GM23338 (cell line): Measurements from ENCODE around the gene PARP14. TPM values are rescaled to one million over a fixed set of nuclear protein-coding genes. Genes with fewer than 3 reads are reported as not detected.
"Not testable (repeated sequence)": the region's sequence is repeated elsewhere in the genome, so short reads cannot be mapped to it uniquely, and the experiment has no call there.

Source experiments
- ATAC-seq: fragments of 200-7000 bp; cut with Tn5 transposase; 3 replicates; pipeline ENCODE4 v1.9.1; 2020
- DNase-seq: peaks from one replicate; pipeline ENCODE4 v3.0.0-alpha.2; 2015; ENCODE audit warnings: low spot score
- H2AFZ ChIP-seq: fragments of 200-600 bp; sonication (generic); 2 replicates; pipeline ENCODE4 v1.8.0; 2016; ENCODE audit warnings: antibody characterized with exemption, mild to moderate bottlenecking, moderate library complexity
- H3F3A ChIP-seq: fragments of 200-600 bp; sonication (generic); replicated peaks from 2 replicates; pipeline ENCODE4 v1.8.0; 2017; ENCODE audit warnings: antibody characterized with exemption, mixed run types, low read depth
- H3K27ac ChIP-seq: fragments of 200-600 bp; sonication (generic); 2 replicates; pipeline ENCODE4 v1.6.1; 2016; ENCODE audit warnings: low read depth
- H3K27me3 ChIP-seq: fragments of 200-600 bp; sonication (generic); 2 replicates; pipeline ENCODE4 v1.8.0; 2016; ENCODE audit warnings: mild to moderate bottlenecking, mixed run types, moderate library complexity; ENCODE audit not compliant: insufficient read depth
- H3K36me3 ChIP-seq: fragments of 200-600 bp; sonication (generic); 2 replicates; pipeline ENCODE4 v1.8.0; 2016; ENCODE audit warnings: mild to moderate bottlenecking; ENCODE audit not compliant: insufficient read depth
- H3K4me1 ChIP-seq: fragments of 200-600 bp; sonication (generic); 2 replicates; pipeline ENCODE4 v1.8.0; 2016; ENCODE audit warnings: mild to moderate bottlenecking, moderate library complexity; ENCODE audit not compliant: insufficient read depth
- H3K4me2 ChIP-seq: fragments of 200-600 bp; sonication (generic); 2 replicates; pipeline ENCODE4 v1.7.1; 2017; ENCODE audit warnings: mixed run types
- H3K4me3 ChIP-seq: fragments of 200-600 bp; sonication (generic); 2 replicates; pipeline ENCODE4 v1.6.1; 2016; ENCODE audit warnings: mixed run types
- H3K79me2 ChIP-seq: fragments of 200-600 bp; sonication (generic); replicated peaks from 2 replicates; pipeline ENCODE4 v1.8.0; 2017; ENCODE audit warnings: mild to moderate bottlenecking; ENCODE audit not compliant: insufficient read depth
- H3K9me2 ChIP-seq: fragments of 200-600 bp; sonication (generic); 2 replicates; pipeline ENCODE4 v1.8.0; 2017; ENCODE audit not compliant: insufficient read depth
- H4K20me1 ChIP-seq: fragments of 200-600 bp; sonication (generic); replicated peaks from 2 replicates; pipeline ENCODE4 v1.8.0; 2017; ENCODE audit warnings: mild to moderate bottlenecking; ENCODE audit not compliant: insufficient read depth
- H3K27ac Mint-ChIP-seq: 2 replicates; pipeline ENCODE4 v1.8.0; 2020; ENCODE audit warnings: inconsistent platforms, mild to moderate bottlenecking, moderate library complexity, mixed read lengths
- H3K27me3 Mint-ChIP-seq: 3 replicates; pipeline ENCODE4 v1.8.0; 2022; ENCODE audit warnings: low read depth, mild to moderate bottlenecking, moderate library complexity, mixed read lengths, inconsistent platforms; ENCODE audit not compliant: insufficient read depth, poor library complexity
- H3K36me3 Mint-ChIP-seq: 3 replicates; pipeline ENCODE4 v1.8.0; 2021; ENCODE audit warnings: low read depth, mild to moderate bottlenecking, inconsistent platforms, moderate library complexity, mixed read lengths
- H3K4me1 Mint-ChIP-seq: 3 replicates; pipeline ENCODE4 v1.8.0; 2020; ENCODE audit warnings: mild to moderate bottlenecking, inconsistent platforms, mixed read lengths
- H3K4me3 Mint-ChIP-seq: 3 replicates; pipeline ENCODE4 v1.8.0; 2021; ENCODE audit warnings: moderate library complexity, mild to moderate bottlenecking, inconsistent platforms, mixed read lengths
- H3K9me3 Mint-ChIP-seq: 3 replicates; pipeline ENCODE4 v1.8.0; 2020; ENCODE audit warnings: moderate library complexity, mild to moderate bottlenecking, inconsistent platforms, mixed read lengths
- EZH2phosphoT487 ChIP-seq: fragments of 200-600 bp; sonication (generic); IDR thresholded peaks from one replicate; pipeline ENCODE4 v1.8.1; 2018; ENCODE audit warnings: antibody characterized with exemption; ENCODE audit not compliant: unreplicated experiment
- JUNB ChIP-seq: IDR thresholded peaks from one replicate; pipeline ENCODE4 v1.6.1; 2016; ENCODE audit warnings: antibody characterized with exemption; ENCODE audit not compliant: unreplicated experiment
- ZNF331 ChIP-seq: fragments of 250-450 bp; sonication (Bioruptor Pico); IDR thresholded peaks from 2 replicates; pipeline ENCODE4 v1.5.0; 2020; ENCODE audit warnings: low read depth, mild to moderate bottlenecking, moderate library complexity
- polyA plus RNA-seq: library from polyadenylated mRNA; unstranded; fragments of >200 nt; fragmentation: Nextera tagmentation; extraction: Ambion mirVana; gene quantifications from 2 replicates; pipeline ENCODE4 v1.2.1, GENCODE V29; 2016
- total RNA-seq: library from RNA; depleted of rRNA; stranded (reverse); fragments of >200 nt; shearing (Covaris generic); gene quantifications from 2 replicates; pipeline ENCODE4 v1.2.3, GENCODE V29; 2014
- TF ChIP-seq, protein P1 (sequence below): fragments of 250-450 bp; sonication (Bioruptor Pico); IDR thresholded peaks from 2 replicates; pipeline ENCODE4 v1.5.0; 2020; ENCODE audit warnings: mild to moderate bottlenecking, moderate library complexity

Gene PARP14
- total and polyA plus RNA-seq, 2 experiments from 2014 or later = 7.8 to 26.0 TPM

DNA sequence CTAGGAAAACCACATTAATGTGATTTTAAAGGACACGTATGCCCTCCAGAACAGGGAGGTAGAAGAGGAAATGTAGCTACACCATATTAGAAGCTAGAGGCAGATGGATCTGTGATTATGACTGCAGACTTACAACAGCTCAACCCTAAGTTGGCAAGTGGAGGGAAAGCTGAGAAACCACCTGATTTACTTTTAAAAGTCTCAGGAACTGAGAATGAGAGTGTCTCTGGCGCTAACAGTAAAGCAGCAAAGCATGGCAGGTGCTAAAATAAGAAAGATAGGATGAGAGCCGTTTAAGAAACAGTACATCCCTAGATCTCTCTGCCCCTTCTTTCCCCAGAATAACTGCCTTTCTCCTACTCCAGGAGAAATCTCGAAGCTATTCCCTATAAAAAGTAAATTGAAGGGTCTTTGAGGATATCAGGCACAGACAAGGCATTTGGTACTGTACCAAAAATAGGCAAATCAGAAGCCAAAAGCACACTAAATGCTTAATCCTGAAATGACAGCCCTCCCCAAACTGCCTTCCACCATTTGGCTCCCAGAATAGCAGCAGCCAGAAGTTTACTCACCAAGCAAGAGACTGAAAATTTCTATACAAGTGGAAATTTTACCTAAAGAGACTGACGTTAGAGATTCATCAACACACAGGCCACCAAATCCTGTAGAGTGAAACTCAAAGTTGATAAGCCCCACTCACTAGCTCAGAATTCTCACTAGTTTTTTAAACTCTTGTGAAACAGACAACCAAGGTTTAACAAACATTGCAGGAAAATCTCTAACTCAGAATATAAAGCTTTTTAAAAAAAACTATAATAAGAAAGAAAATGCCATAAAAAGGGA lies 34.3 kb upstream of the PARP14 start (continued):
- TF ChIP-seq JUNB (no peak), EZH2phosphoT487 (no peak), ZNF331 (CRISPR knock-in tag) (no peak)
- TF ChIP-seq, protein P1, sequence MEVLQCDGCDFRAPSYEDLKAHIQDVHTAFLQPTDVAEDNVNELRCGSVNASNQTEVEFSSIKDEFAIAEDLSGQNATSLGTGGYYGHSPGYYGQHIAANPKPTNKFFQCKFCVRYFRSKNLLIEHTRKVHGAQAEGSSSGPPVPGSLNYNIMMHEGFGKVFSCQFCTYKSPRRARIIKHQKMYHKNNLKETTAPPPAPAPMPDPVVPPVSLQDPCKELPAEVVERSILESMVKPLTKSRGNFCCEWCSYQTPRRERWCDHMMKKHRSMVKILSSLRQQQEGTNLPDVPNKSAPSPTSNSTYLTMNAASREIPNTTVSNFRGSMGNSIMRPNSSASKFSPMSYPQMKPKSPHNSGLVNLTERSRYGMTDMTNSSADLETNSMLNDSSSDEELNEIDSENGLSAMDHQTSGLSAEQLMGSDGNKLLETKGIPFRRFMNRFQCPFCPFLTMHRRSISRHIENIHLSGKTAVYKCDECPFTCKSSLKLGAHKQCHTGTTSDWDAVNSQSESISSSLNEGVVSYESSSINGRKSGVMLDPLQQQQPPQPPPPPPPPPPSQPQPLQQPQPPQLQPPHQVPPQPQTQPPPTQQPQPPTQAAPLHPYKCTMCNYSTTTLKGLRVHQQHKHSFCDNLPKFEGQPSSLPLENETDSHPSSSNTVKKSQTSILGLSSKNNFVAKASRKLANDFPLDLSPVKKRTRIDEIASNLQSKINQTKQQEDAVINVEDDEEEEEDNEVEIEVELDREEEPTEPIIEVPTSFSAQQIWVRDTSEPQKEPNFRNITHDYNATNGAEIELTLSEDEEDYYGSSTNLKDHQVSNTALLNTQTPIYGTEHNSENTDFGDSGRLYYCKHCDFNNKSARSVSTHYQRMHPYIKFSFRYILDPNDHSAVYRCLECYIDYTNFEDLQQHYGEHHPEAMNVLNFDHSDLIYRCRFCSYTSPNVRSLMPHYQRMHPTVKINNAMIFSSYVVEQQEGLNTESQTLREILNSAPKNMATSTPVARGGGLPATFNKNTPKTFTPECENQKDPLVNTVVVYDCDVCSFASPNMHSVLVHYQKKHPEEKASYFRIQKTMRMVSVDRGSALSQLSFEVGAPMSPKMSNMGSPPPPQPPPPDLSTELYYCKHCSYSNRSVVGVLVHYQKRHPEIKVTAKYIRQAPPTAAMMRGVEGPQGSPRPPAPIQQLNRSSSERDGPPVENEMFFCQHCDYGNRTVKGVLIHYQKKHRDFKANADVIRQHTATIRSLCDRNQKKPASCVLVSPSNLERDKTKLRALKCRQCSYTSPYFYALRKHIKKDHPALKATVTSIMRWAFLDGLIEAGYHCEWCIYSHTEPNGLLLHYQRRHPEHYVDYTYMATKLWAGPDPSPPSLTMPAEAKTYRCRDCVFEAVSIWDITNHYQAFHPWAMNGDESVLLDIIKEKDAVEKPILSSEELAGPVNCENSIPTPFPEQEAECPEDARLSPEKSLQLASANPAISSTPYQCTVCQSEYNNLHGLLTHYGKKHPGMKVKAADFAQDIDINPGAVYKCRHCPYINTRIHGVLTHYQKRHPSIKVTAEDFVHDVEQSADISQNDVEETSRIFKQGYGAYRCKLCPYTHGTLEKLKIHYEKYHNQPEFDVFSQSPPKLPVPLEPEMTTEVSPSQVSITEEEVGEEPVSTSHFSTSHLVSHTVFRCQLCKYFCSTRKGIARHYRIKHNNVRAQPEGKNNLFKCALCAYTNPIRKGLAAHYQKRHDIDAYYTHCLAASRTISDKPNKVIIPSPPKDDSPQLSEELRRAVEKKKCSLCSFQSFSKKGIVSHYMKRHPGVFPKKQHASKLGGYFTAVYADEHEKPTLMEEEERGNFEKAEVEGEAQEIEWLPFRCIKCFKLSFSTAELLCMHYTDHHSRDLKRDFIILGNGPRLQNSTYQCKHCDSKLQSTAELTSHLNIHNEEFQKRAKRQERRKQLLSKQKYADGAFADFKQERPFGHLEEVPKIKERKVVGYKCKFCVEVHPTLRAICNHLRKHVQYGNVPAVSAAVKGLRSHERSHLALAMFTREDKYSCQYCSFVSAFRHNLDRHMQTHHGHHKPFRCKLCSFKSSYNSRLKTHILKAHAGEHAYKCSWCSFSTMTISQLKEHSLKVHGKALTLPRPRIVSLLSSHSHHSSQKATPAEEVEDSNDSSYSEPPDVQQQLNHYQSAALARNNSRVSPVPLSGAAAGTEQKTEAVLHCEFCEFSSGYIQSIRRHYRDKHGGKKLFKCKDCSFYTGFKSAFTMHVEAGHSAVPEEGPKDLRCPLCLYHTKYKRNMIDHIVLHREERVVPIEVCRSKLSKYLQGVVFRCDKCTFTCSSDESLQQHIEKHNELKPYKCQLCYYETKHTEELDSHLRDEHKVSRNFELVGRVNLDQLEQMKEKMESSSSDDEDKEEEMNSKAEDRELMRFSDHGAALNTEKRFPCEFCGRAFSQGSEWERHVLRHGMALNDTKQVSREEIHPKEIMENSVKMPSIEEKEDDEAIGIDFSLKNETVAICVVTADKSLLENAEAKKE (CRISPR knock-in tag) = no peak

DNA sequence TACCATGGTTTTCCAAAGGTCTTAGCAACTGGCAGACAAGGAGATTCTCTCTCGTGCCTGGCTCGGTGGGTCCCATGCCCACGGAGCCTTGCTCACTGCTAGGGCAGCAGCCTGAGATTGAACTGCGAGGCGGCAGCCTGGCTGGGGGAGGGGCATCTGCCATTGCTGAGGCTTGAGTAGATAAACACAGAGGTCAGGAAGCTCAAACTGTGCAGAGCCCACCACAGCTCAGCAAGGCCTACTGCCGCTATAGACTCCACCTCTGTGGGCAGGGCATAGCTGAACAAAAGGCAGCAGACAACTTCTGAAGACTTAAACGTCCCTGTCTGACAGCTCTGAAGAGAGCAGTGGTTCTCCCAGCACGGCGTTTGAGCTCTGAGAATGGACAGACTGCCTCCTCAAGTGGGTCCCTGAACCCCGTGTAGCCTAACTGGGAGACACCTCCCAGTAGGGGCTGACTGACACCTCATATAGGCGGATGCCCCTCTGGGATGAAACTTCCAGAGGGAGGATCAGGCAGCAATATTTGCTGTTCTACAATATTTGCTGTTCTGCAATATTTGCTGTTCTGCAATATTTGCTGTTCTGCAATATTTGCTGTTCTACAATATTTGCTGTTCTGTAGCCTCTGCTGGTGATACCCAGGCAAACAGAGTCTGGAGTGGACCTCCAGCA lies 29.3 kb upstream of the PARP14 start:
- H3K4me3 ChIP-seq, H4K20me1 ChIP-seq, H3K27ac ChIP-seq, H3K4me3 Mint-ChIP-seq, H3K27me3 ChIP-seq, H3K36me3 Mint-ChIP-seq, H3K9me3 Mint-ChIP-seq, H3F3A ChIP-seq, H3K79me2 ChIP-seq, H3K4me1 Mint-ChIP-seq, H3K4me2 ChIP-seq, H3K9me2 ChIP-seq, H3K27me3 Mint-ChIP-seq, ATAC-seq, H3K27ac Mint-ChIP-seq, DNase-seq, H3K4me1 ChIP-seq, H3K36me3 ChIP-seq: not testable (repeated sequence)
- peak overlapping the region; percentile 76; the same call in 1 of the 2 replicates for H2AFZ ChIP-seq

DNA sequence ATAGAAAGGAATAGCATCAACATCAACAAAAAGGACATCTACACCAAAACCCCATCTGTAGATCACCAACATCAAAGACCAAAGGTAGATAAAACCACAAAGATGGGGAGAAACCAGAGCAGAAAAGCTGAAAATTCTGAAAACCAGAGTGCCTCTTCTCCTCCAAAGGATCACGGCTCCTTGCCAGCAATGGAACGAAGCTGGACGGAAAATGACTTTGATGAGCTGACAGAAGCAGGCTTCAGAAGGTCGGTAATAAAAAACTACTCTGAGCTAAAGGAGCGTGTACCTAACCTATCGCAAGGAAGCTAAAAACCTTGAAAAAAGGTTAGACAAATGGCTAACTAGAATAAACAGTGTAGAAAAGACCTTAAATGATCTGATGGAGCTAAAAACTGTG lies 28.7 kb upstream of the PARP14 start:
- not testable (repeated sequence) for H3K9me2 ChIP-seq, ATAC-seq, H3K9me3 Mint-ChIP-seq, H3F3A ChIP-seq, H3K4me1 ChIP-seq, DNase-seq, H3K36me3 ChIP-seq, H3K27me3 Mint-ChIP-seq, H3K36me3 Mint-ChIP-seq, H3K27ac Mint-ChIP-seq, H3K4me3 ChIP-seq, H4K20me1 ChIP-seq, H3K27ac ChIP-seq, H3K79me2 ChIP-seq, H3K4me2 ChIP-seq, H3K27me3 ChIP-seq, H3K4me3 Mint-ChIP-seq, H3K4me1 Mint-ChIP-seq
- peak overlapping the region; percentile 60 for H2AFZ ChIP-seq

DNA sequence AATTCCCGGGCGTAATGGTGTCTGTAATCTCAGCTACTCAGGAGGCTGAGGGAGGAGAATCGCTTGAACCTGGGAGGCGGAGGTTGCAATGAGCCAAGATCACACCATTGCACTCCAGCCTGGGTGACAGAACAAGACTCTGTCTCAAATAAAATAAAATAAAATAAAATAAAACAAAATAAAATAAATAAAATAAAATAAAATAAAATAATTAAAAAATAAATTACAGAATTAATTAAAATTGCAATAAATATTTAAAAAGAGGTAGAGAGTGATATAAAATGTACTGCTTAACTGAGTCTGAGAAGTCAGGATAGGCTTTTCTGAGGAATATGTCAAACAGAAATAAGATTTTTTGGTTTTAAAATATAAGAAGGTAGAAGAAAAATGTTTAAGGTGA lies 22.3 kb upstream of the PARP14 start:
- not testable (repeated sequence) for H3K36me3 ChIP-seq, ATAC-seq, H3K4me3 Mint-ChIP-seq

More for the DNA sequence above, 22.3 kb upstream of the PARP14 start:
- H3K27me3 Mint-ChIP-seq, H3F3A ChIP-seq, H3K9me3 Mint-ChIP-seq, H3K27me3 ChIP-seq, H3K4me1 ChIP-seq, H3K4me3 ChIP-seq, H3K4me1 Mint-ChIP-seq, H3K27ac ChIP-seq, H4K20me1 ChIP-seq, H3K4me2 ChIP-seq, DNase-seq, H3K36me3 Mint-ChIP-seq, H3K27ac Mint-ChIP-seq, H3K79me2 ChIP-seq, H3K9me2 ChIP-seq: not testable (repeated sequence)
- H2AFZ ChIP-seq = peak overlapping the region; percentile 88; the same call in 1 of the 2 replicates
